GM18502 (cell line): Measurements from ENCODE around the gene RAD54L2.
"Not testable (repeated sequence)": the region's sequence is repeated elsewhere in the genome, so short reads cannot be mapped to it uniquely, and the experiment has no call there.

Experiments
- ATAC-seq: cut with Tn5 transposase; IDR thresholded peaks from one replicate; pipeline ENCODE4 v1.9.1; 2021; ENCODE audit warnings: mild to moderate bottlenecking; ENCODE audit not compliant: unreplicated experiment, poor library complexity

The RAD54L2 gene

GRCh38 chr3:51538459-51539290, at the start of gene RAD54L2:
RAD54L2 (plus strand) TSS chr3:51538719; CDS start chr3:51590421, 51,702 bp downstream.
- peak; percentile 80 for ATAC-seq

GRCh38 chr3:51498876-51499738, 39.4 kb upstream of the RAD54L2 start:
- ATAC-seq = peak; percentile 67

- no peak for ATAC-seq
Observed at GRCh38 chr3:51500632-51501131, 37.8 kb upstream of the RAD54L2 start.

- ATAC-seq = peak; percentile 32
Observed at GRCh38 chr3:51501833-51502561, 36.5 kb upstream of the RAD54L2 start.

GRCh38 chr3:51502562-51502910, 36.0 kb upstream of the RAD54L2 start:
- ATAC-seq = no peak

- no peak for ATAC-seq
Observed at GRCh38 chr3:51503007-51503406, 35.5 kb upstream of the RAD54L2 start.

- no peak for ATAC-seq
Observed at GRCh38 chr3:51508255-51508654, 30.3 kb upstream of the RAD54L2 start.

- no peak for ATAC-seq
Observed at GRCh38 chr3:51510996-51511395, 27.5 kb upstream of the RAD54L2 start.

GRCh38 chr3:51514210-51514609, 24.3 kb upstream of the RAD54L2 start:
- no peak for ATAC-seq

GRCh38 chr3:51519848-51520247, 18.7 kb upstream of the RAD54L2 start:
- no peak for ATAC-seq

- ATAC-seq = peak; percentile 70
Observed at GRCh38 chr3:51520906-51521730, 17.4 kb upstream of the RAD54L2 start.

- no peak for ATAC-seq
Observed at GRCh38 chr3:51522273-51522962, 16.1 kb upstream of the RAD54L2 start.

- not testable (repeated sequence) for ATAC-seq
Observed at GRCh38 chr3:51524874-51525273, 13.6 kb upstream of the RAD54L2 start.

GRCh38 chr3:51530485-51530884, 8.0 kb upstream of the RAD54L2 start:
- ATAC-seq = no peak

- ATAC-seq = no peak
Observed at GRCh38 chr3:51535146-51536019, 3.1 kb upstream of the RAD54L2 start.

GRCh38 chr3:51537631-51538030, 888 bp upstream of the RAD54L2 start:
- ATAC-seq = not testable (repeated sequence)

GRCh38 chr3:51538115-51538458, 432 bp upstream of the RAD54L2 start:
- ATAC-seq = peak; percentile 11

- ATAC-seq = no peak
Observed at GRCh38 chr3:51539291-51539941, 897 bp downstream of the RAD54L2 start.
